Naive thymus-derived CD8-positive, alpha-beta T cell (primary cell): ENCODE measurements around the gene XPC. TPM values are rescaled to one million over a fixed set of nuclear protein-coding genes. Genes with fewer than 3 reads are reported as not detected.

Source experiments
- ATAC-seq, 2 donors: fragments of 150-1000 bp; cut with Tn5 transposase in 1 of 2; sonication (Bioruptor Pico), chemical (Tn5 transposase) in 1 of 2; 1 replicate in 1 of 2; 2 replicates in 1 of 2; pipeline ENCODE4 v1.10.0; 2021; ENCODE audit warnings: mild to moderate bottlenecking in 2 of 2, moderate library complexity in 2 of 2
- POLR2A ChIA-PET: fragments of 350-600 bp; sonication (Branson Sonifier 250); formaldehyde crosslinking; loops from one replicate; lab custom pipeline; 2021; ENCODE audit warnings: antibody characterized with exemption; lab: Charles Lee
- DNase-seq, 10 donors: peaks; one replicate each; pipeline versions ENCODE4 v3.0.0 to v3.0.0-alpha.2; 2020 to 2022
- H3K27ac Mint-ChIP-seq, 10 donors: one replicate each; pipeline ENCODE4 v1.8.0; 2020 to 2022; ENCODE audit warnings: mild to moderate bottlenecking in 10 of 10, mixed read lengths in 10 of 10, moderate library complexity in 4 of 10, inconsistent platforms in 1 of 10
- H3K27me3 Mint-ChIP-seq, 5 donors: one replicate each; pipeline ENCODE4 v1.8.0; 2021 to 2022; ENCODE audit warnings: mixed read lengths in 5 of 5
- H3K36me3 Mint-ChIP-seq, 3 donors: one replicate each; pipeline ENCODE4 v1.8.0; 2020 to 2022; ENCODE audit warnings: mixed read lengths in 3 of 3, mild to moderate bottlenecking in 2 of 3, inconsistent platforms in 1 of 3
- H3K4me1 Mint-ChIP-seq, 4 donors: one replicate each; pipeline ENCODE4 v1.8.0; 2021 to 2022; ENCODE audit warnings: mixed read lengths in 4 of 4
- H3K4me3 Mint-ChIP-seq, 10 donors: one replicate each; pipeline ENCODE4 v1.8.0; 2020 to 2022; ENCODE audit warnings: mild to moderate bottlenecking in 10 of 10, mixed read lengths in 10 of 10, moderate library complexity in 6 of 10, inconsistent platforms in 1 of 10
- H3K9me3 Mint-ChIP-seq, 9 donors: one replicate each; pipeline ENCODE4 v1.8.0; 2020 to 2022; ENCODE audit warnings: mixed read lengths in 9 of 9, mild to moderate bottlenecking in 3 of 9, inconsistent platforms in 1 of 9, moderate library complexity in 1 of 9
- polyA plus RNA-seq, 3 donors: library from polyadenylated mRNA; unstranded; fragments of 300-500 nt; fragmentation: Illumina TruSeq; gene quantifications; one replicate each; pipeline ENCODE4 v1.2.3, GENCODE V29; 2021
- total RNA-seq, 8 experiments: library from RNA in 2 of 8; stranded (reverse) in 2 of 8; gene quantifications; one replicate each; pipeline ENCODE4 v1.2.3 and lab custom pipeline; 2021 to 2026

The XPC gene
- total and polyA plus RNA-seq, 5 experiments from 2014 or later = 28.5 to 95.2 (median 49.6) TPM

DNA sequence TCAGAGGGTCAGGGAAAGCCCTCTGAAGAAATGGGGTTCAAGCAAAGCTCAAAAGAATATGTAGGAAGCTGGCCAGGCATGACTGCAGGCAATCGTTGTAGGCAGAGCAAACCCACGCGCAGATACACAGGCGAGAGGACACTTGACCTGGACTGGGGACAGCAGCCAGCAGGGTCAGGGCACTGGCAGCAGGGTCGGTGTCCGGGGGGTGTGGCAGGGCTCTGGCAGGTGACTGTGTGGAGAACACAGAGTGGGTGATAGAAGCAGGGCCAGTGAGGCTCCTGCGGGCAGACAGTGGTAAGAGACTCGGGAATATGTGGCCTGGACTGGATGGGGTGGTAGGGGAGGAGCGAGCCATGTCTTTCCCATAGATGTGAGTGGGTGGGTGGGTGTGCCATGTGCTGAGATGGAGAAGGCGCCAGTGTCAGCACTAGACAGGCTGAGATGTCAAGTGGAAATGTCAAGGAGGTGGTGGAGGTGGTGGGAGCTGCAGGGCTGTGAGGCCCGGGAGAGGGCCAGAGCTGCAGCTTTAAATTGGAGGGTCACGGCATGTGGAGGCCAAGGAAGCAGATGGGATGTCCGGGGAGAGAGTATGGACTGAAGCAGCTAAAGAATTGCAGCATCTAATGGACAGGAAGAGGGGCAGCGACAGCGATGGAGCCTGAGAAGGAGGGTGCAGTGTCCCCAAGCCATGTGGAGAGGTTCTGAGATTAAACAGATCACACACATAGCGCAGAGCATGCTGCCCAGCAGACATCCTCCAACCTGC, 40.1 kb downstream of the XPC start:
- POLR2A ChIA-PET = interaction anchor here (2.1 kb wide), 1 partner anchor 13 kb away, joined by 8 read pairs; the partner anchor contains the start of genes CHCHD4 and TMEM43
- peaks cover 14 to 31% (median 25%) of the 10 kb centered on the region in 4 donors for H3K4me1 Mint-ChIP-seq
- peak overlapping the region; percentile 15 to 85 (median 76) for H3K27ac Mint-ChIP-seq
- no peaks in the 10 kb centered on the region for H3K9me3 Mint-ChIP-seq
- DNase-seq = no peak
- no peak for ATAC-seq
- peaks cover 0 to 34% (median 2%) of the 10 kb centered on the region in 3 donors for H3K36me3 Mint-ChIP-seq
- no peaks in the 10 kb centered on the region for H3K27me3 Mint-ChIP-seq
- no peak overlapping the region for H3K4me3 Mint-ChIP-seq

GRCh38 chr3:14137445-14137844, 41.0 kb downstream of the XPC start:
- DNase-seq (no peak), ATAC-seq (no peak)
- Mint-ChIP-seq H3K4me1 (peaks cover 13 to 23% (median 17%) of the 10 kb centered on the region in 4 donors), H3K9me3 (no peaks in the 10 kb centered on the region), H3K27me3 (no peaks in the 10 kb centered on the region), H3K36me3 (peaks cover 0 to 42% (median 2%) of the 10 kb centered on the region in 3 donors), H3K4me3 (no peak overlapping the region), H3K27ac (peak overlapping the region in 3 of 10 donors; percentile 11 to 43 (median 35))
- POLR2A ChIA-PET = interaction anchor here (2.1 kb wide), 1 partner anchor 12 kb away, joined by 8 read pairs; the partner anchor contains the start of genes CHCHD4 and TMEM43

DNA sequence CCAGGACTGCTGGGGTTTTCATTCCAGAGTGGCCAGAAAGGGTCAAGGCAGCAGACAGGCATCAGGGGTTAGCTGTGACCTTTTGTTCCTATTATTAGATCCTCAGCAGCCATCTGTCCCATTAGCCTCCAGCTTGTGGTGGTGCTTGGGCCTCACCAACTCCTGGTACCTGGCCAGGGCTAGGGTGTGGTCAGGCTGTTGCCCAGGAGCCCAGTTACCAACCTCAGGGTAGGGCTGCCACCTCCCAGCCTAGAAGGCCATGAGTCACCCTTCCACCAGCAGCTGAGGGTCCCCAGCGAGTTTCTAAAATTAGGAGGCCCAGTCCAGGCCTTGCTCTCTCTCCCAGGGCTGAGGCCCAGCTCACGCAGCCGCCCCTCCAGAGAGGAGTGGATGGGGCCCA, 41.4 kb downstream of the XPC start:
- POLR2A ChIA-PET = interaction anchor here (2.1 kb wide), 1 partner anchor 12 kb away, joined by 8 read pairs; the partner anchor contains the start of genes CHCHD4 and TMEM43
- DNase-seq = no peak
- Mint-ChIP-seq H3K27ac (peak overlapping the region in 5 of 10 donors; percentile 7 to 69 (median 19)), H3K9me3 (no peaks in the 10 kb centered on the region), H3K4me3 (no peak overlapping the region), H3K27me3 (no peaks in the 10 kb centered on the region), H3K36me3 (peaks cover 0 to 44% (median 2%) of the 10 kb centered on the region in 3 donors), H3K4me1 (peaks cover 9 to 18% (median 13%) of the 10 kb centered on the region in 4 donors)
- no peak for ATAC-seq

- ATAC-seq (no peak), DNase-seq (peak in 1 of 10 donors; percentile 30)
- Mint-ChIP-seq H3K27ac (peak overlapping the region in 2 of 10 donors; percentile 38 to 43), H3K4me1 (peaks cover 0 to 7% (median 3%) of the 10 kb centered on the region in 4 donors), H3K27me3 (no peaks in the 10 kb centered on the region), H3K4me3 (no peak overlapping the region), H3K36me3 (peaks cover 0 to 54% (median 11%) of the 10 kb centered on the region in 3 donors), H3K9me3 (no peaks in the 10 kb centered on the region)
- POLR2A ChIA-PET = no interaction called here
These were observed 42.8 kb downstream of the XPC start for GRCh38 chr3:14135581-14135980.

DNA sequence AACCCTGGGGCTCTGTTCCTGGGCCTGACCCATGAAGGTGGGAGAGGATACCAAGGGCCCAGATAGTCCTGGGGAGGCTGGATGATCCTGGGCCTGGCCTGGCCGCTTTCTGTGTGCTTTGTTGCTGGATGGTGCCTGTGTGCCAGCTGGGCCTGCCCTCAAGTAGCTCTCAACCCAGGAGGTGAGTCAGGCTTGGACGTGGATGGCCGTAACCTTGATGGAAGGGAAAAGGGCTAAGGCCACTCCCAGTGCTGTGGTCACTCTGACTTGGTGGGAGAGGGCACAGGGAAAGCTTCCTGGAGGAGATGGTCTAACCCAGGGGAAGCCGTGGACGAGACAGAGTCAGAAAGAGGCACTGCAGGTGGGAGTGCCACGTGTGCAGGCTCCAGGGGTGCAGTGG, 44.1 kb downstream of the XPC start:
- no peak for DNase-seq
- H3K36me3 Mint-ChIP-seq = peaks cover 0 to 63% (median 16%) of the 10 kb centered on the region in 3 donors
- ATAC-seq = no peak
- no peaks in the 10 kb centered on the region for H3K9me3 Mint-ChIP-seq
- peaks cover 0 to 7% (median 6%) of the 10 kb centered on the region in 4 donors for H3K4me1 Mint-ChIP-seq
- POLR2A ChIA-PET = interaction anchor here (1.0 kb wide), 1 partner anchor 238 kb away, joined by 3 read pairs; no protein-coding TSS in a partner anchor
- H3K4me3 Mint-ChIP-seq = no peak overlapping the region
- H3K27ac Mint-ChIP-seq = peak overlapping the region in 1 of 10 donors; percentile 73
- no peaks in the 10 kb centered on the region for H3K27me3 Mint-ChIP-seq

DNA sequence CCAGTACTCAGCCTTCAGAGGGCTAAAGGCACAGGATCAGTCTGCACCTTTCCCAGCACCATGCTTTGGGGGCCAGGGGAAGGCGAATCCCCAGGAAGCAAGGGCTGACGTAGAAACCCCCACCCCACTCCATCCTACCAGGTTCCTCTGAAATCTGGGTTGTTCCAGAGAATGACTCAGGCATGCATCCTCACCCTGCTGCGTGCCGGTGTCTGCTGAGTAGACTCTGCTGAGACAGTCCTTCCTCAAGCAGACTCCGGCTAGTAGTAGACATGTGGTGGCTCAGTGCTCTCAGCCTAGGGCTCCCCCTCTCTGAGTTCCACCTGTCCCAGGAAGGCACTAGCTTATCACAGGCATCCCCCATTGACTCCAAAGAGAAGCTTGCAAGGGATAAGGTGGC, 44.5 kb downstream of the XPC start:
- POLR2A ChIA-PET = interaction anchor here (1.0 kb wide), 1 partner anchor 237 kb away, joined by 3 read pairs; no protein-coding TSS in a partner anchor
- Mint-ChIP-seq H3K27ac (no peak overlapping the region), H3K27me3 (no peaks in the 10 kb centered on the region), H3K36me3 (peaks cover 0 to 67% (median 17%) of the 10 kb centered on the region in 3 donors), H3K9me3 (no peaks in the 10 kb centered on the region), H3K4me1 (peaks cover 0 to 8% (median 6%) of the 10 kb centered on the region in 4 donors), H3K4me3 (no peak overlapping the region)
- no peak for ATAC-seq
- no peak for DNase-seq

DNA sequence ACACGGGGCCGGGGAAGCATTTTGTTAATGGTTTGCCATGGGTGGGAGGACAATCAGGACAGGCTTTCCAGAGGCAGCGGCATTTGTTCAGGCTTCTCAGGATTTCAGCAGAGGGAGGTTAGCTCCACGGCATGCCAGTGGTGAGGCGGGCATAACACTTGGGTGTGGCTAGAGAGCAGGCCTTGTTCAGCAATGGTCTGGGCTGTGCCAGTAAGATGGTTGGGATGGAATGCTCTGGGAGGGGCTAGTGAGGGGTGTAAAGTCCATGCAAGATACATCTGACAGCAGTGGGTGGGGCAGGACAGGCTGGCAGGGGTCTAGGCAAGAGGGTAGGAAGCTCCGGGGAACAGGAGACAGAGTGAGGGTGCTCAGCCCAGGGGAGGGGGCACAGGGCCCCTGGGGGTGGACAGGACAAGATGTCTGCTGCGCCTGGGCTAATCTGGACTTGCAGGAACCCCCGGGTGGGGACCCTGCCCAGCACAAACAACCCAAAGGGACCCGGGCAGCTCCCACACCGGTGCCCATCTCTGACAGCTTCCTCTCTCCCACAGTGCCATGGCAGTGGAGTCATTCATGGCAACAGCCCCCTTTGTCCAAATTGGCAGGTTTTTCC, 45.1 kb downstream of the XPC start:
- POLR2A ChIA-PET = interaction anchor here (0.9 kb wide), 1 partner anchor 9 kb away, joined by 3 read pairs; the partner anchor contains the start of genes CHCHD4 and TMEM43
- DNase-seq (no peak), ATAC-seq (no peak)
- H3K27me3 Mint-ChIP-seq = no peaks in the 10 kb centered on the region
- H3K4me1 Mint-ChIP-seq = peaks cover 3 to 13% (median 9%) of the 10 kb centered on the region in 4 donors
- peaks cover 0 to 70% (median 20%) of the 10 kb centered on the region in 3 donors for H3K36me3 Mint-ChIP-seq
- H3K9me3 Mint-ChIP-seq = no peaks in the 10 kb centered on the region
- H3K27ac Mint-ChIP-seq = peak overlapping the region in 3 of 10 donors; percentile 1 to 94 (median 17)
- no peak overlapping the region for H3K4me3 Mint-ChIP-seq

DNA sequence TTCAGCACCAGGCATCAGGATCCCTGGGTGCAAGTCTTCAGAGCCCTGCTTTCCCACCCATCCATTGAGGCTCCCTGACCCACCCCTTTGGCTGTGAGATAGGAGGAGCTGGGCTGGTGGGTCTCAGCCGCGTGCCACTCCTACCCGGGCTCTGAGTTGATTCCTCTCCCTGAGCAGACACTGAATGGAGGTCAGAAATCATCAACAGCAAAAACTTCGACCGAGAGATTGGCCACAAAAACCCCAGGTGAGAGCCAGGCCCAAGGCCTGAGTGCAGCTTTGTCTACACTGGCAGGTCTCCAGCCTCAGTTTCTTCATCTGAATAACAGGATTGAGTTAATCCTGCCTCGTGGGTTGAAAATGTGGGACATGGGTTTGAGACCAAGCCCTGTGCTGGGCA, 45.7 kb downstream of the XPC start:
- Mint-ChIP-seq H3K4me1 (peaks cover 9 to 19% (median 15%) of the 10 kb centered on the region in 4 donors), H3K27ac (peak overlapping the region in 1 of 10 donors; percentile 94), H3K4me3 (no peak overlapping the region), H3K27me3 (no peaks in the 10 kb centered on the region), H3K9me3 (no peaks in the 10 kb centered on the region), H3K36me3 (peaks cover 0 to 72% (median 20%) of the 10 kb centered on the region in 3 donors)
- POLR2A ChIA-PET = interaction anchor here (0.9 kb wide), 1 partner anchor 8 kb away, joined by 3 read pairs; the partner anchor contains the start of genes CHCHD4 and TMEM43
- ATAC-seq (no peak), DNase-seq (no peak)

DNA sequence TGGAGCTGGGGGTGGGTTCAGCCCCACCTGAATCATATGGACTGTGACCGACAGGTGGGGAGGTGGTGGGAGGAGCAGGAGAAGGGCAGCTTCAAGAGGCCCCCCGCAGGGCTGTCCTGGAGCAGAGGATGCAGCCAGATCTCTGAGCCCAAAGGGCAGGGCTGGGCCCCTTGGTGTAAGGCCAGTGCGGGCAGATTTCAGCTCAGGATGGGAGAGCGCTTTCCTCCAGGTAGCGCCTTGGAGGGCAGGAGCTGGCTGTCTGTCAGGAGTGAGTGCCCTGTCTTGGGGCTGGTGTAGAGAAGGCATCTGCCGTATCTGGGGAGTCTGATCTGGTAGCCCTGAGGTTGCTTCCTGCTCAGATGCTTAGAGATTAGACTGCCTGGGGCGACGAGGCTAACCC, 46.3 kb downstream of the XPC start:
- no peak overlapping the region for H3K4me3 Mint-ChIP-seq
- no peaks in the 10 kb centered on the region for H3K27me3 Mint-ChIP-seq
- ATAC-seq (no peak), DNase-seq (no peak)
- no peaks in the 10 kb centered on the region for H3K9me3 Mint-ChIP-seq
- POLR2A ChIA-PET = interaction anchor here (1.6 to 2.2 kb wide), 2 partner anchors 11 to 46 kb away, joined by 6 to 7 read pairs; partner anchors contain the start of genes LSM3 and XPC
- H3K27ac Mint-ChIP-seq = peak overlapping the region in 2 of 10 donors; percentile 9 to 19
- H3K36me3 Mint-ChIP-seq = peaks cover 0 to 75% (median 20%) of the 10 kb centered on the region in 3 donors
- H3K4me1 Mint-ChIP-seq = peaks cover 15 to 25% (median 20%) of the 10 kb centered on the region in 4 donors

- DNase-seq (no peak), ATAC-seq (no peak)
- POLR2A ChIA-PET = interaction anchor here (1.6 to 2.2 kb wide), 2 partner anchors 12 to 47 kb away, joined by 6 to 7 read pairs; partner anchors contain the start of genes LSM3 and XPC
- Mint-ChIP-seq H3K4me3 (no peak overlapping the region), H3K9me3 (no peaks in the 10 kb centered on the region), H3K27me3 (no peaks in the 10 kb centered on the region), H3K4me1 (peaks cover 21 to 35% (median 28%) of the 10 kb centered on the region in 4 donors), H3K27ac (peak overlapping the region in 2 of 10 donors; percentile 4 to 5), H3K36me3 (peaks cover 0 to 72% (median 20%) of the 10 kb centered on the region in 3 donors)
These were observed 47.3 kb downstream of the XPC start for GRCh38 chr3:14131134-14131533.

DNA sequence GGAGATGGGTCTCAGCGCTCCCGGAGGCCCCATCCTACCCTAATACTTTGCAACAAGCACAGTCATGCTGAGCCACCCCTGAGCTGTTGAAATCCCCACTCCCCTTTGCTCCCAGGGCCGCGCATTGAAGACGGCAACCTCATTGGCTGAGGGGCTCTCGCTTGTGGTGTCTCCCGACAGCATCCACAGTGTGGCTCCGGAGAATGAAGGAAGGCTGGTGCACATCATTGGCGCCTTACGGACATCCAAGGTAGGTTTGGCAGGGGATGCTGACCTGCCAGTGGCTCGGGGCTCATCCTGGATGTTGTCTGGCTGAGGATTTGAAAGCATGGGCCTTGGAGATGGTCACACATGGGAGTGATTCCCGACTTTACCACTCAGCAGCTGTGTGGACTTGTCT, 47.7 kb downstream of the XPC start:
- Mint-ChIP-seq H3K36me3 (peaks cover 0 to 67% (median 18%) of the 10 kb centered on the region in 3 donors), H3K4me1 (peaks cover 23 to 39% (median 32%) of the 10 kb centered on the region in 4 donors), H3K4me3 (no peak overlapping the region), H3K9me3 (no peaks in the 10 kb centered on the region), H3K27me3 (no peaks in the 10 kb centered on the region), H3K27ac (peak overlapping the region in 2 of 10 donors; percentile 4 to 5)
- ATAC-seq (no peak), DNase-seq (no peak)
- POLR2A ChIA-PET = interaction anchor here (1.6 to 2.2 kb wide), 2 partner anchors 12 to 47 kb away, joined by 6 to 7 read pairs; partner anchors contain the start of genes LSM3 and XPC

DNA sequence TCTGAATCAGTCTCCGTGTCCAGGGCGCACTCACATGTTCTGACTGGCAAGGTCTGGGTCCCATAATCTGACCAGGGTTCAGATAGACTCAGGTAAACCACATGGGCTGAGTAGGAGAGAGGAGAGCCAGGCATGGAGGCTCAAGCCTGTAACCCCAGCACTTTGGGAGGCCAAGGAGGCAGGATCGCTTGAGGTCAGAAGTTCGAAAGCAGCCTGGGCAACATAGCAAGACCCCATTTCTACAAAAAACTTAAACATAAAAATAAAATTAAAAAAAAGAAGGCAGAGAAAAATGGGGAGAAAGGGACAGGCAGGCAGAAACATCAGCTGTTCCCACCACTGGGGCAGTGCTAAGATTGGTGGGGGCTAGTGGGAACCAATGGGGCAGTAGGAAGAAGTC, 48.2 kb downstream of the XPC start:
- no peak for ATAC-seq
- no peaks in the 10 kb centered on the region for H3K9me3 Mint-ChIP-seq
- H3K4me1 Mint-ChIP-seq = peaks cover 25 to 43% (median 33%) of the 10 kb centered on the region in 4 donors
- no peak for DNase-seq
- H3K27me3 Mint-ChIP-seq = no peaks in the 10 kb centered on the region
- POLR2A ChIA-PET = interaction anchor here (2.2 kb wide), 1 partner anchor 48 kb away, joined by 6 read pairs; the partner anchor contains the start of genes LSM3 and XPC
- H3K4me3 Mint-ChIP-seq = peak overlapping the region in 1 of 10 donors; percentile 50
- peaks cover 0 to 63% (median 18%) of the 10 kb centered on the region in 3 donors for H3K36me3 Mint-ChIP-seq
- H3K27ac Mint-ChIP-seq = no peak overlapping the region
